Lung (tissue), 12 donors: ENCODE measurements around the gene UBXN6. TPM values are rescaled to one million over a fixed set of nuclear protein-coding genes. Genes with fewer than 3 reads are reported as not detected.

Source experiments
- ATAC-seq: fragments of 200-7000 bp; cut with Tn5 transposase; one replicate; pipeline ENCODE4 v1.9.1; 2020; ENCODE audit warnings: moderate number of reproducible peaks; ENCODE audit not compliant: insufficient read depth, low FRiP score
- DNase-seq, 3 donors: peaks; one replicate each; pipeline ENCODE4 v3.0.0-alpha.2; 2013 to 2017
- H3K27ac ChIP-seq, 2 donors: one replicate each; pipeline ENCODE4 v1.5.1; 2013; ENCODE audit warnings: mild to moderate bottlenecking in 2 of 2, moderate library complexity in 2 of 2, control low read depth in 1 of 2, inconsistent platforms in 1 of 2, low read depth in 1 of 2, low read length in 1 of 2
- H3K27me3 ChIP-seq, 3 donors: one replicate each; pipeline ENCODE4 v1.5.1; 2013; ENCODE audit warnings: low read length in 2 of 3; ENCODE audit not compliant: control insufficient read depth in 3 of 3, insufficient read depth in 3 of 3
- H3K36me3 ChIP-seq, 4 donors: one replicate each; pipeline ENCODE4 v1.5.1; 2013; ENCODE audit warnings: low read length in 4 of 4, mild to moderate bottlenecking in 1 of 4, moderate library complexity in 1 of 4; ENCODE audit not compliant: control insufficient read depth in 4 of 4, insufficient read depth in 4 of 4
- H3K4me1 ChIP-seq, 5 donors: one replicate each; pipeline ENCODE4 v1.5.1; 2013; ENCODE audit warnings: low read length in 5 of 5, mild to moderate bottlenecking in 2 of 5, moderate library complexity in 1 of 5; ENCODE audit not compliant: control insufficient read depth in 5 of 5, insufficient read depth in 5 of 5
- H3K4me3 ChIP-seq: one replicate; pipeline ENCODE4 v1.5.1; 2013; ENCODE audit warnings: mild to moderate bottlenecking, control low read depth, moderate library complexity
- H3K9ac ChIP-seq, 2 donors: one replicate each; pipeline ENCODE4 v1.5.1; 2013; ENCODE audit warnings: low read length in 2 of 2, control low read depth in 1 of 2; ENCODE audit not compliant: insufficient read depth in 1 of 2
- H3K9me3 ChIP-seq, 4 donors: one replicate each; pipeline ENCODE4 v1.5.1; 2013; ENCODE audit warnings: low read length in 3 of 4, mild to moderate bottlenecking in 1 of 4, moderate library complexity in 1 of 4; ENCODE audit not compliant: control insufficient read depth in 4 of 4, insufficient read depth in 3 of 4
- CTCF ChIP-seq: IDR thresholded peaks from 2 replicates; pipeline ENCODE4 v1.5.1; 2012; ENCODE audit warnings: mild to moderate bottlenecking; ENCODE audit errors: control extremely low read depth, extremely low read depth
- WGBS, 2 donors: extraction: QIAGEN DNeasy Blood & Tissue Kit; methylation state at CpG; one replicate each; pipeline ENCODE4 v1.1.7; 2013; 5-methylcytosine and 5-hydroxymethylcytosine counted together
- polyA plus RNA-seq, 2 donors: library from polyadenylated mRNA; stranded (reverse); fragments of 200-250 nt; gene quantifications; one replicate each; pipeline ENCODE4 v1.2.1, GENCODE V29; 2013
- total RNA-seq, 2 donors: library from RNA; depleted of rRNA in 1 of 2; stranded (reverse); fragments of >200 nt in 1 of 2; gene quantifications; one replicate each; pipeline ENCODE4 v1.2.1, GENCODE V29; 2014 to 2021
- donor health status: control.
- donor health status: control.
- donor health status: Bipolar disorder and iron deficiency.
- donor health status: healthy.
- donor health status: DM: yes; HTN: yes; CAD: no.

The UBXN6 gene
- total and polyA plus RNA-seq, 4 donors, result 74.4 to 128 (median 98.5) TPM

DNA sequence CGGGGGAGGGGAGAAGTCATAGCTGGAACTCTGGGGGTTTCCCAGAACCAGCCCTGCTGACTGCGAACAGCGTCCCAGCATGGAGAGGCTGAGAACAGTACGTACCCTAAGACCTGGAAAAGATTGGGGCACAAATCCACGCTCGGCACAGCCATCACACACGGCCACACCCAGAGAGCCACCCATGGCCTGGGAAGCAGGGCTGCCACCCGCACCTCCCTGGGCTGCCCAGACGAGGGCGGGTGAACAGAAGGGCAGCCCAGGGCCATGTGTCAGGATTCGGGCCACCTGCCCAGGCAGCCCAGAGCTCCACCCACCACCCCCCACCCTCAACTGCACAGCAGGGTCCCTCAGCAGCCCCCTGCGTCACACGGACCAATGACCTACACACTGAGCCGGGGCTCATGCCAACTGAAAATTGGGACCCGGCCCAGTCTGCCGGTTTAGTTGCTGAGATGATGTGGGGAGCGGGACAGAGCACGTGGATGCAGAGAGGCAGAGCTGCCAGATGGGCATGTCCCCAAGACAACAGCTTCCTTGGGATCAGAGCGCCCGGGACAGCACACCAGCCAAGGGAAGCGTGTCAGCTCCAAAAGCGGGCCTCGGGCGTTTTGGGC lies 8.5 kb downstream of the UBXN6 start:
- Histone ChIP-seq H3K27ac (no peak overlapping the region), H3K27me3 (no peaks in the 10 kb centered on the region), H3K36me3 (peaks cover 24 to 86% (median 35%) of the 10 kb centered on the region in 4 donors), H3K9me3 (no peaks in the 10 kb centered on the region), H3K4me3 (no peak overlapping the region), H3K4me1 (peaks cover 0 to 5% (median 0%) of the 10 kb centered on the region in 5 donors), H3K9ac (no peak overlapping the region)
- TF ChIP-seq CTCF, result no peak
- ATAC-seq (no peak), DNase-seq (peak; percentile 50 to 72 (median 68))
- 87 to 92% methylated on average over 23 to 24 of the region's 24 CpGs for WGBS, 2 donors

GRCh38 chr19:4448147-4448985 lies 9.2 kb downstream of the UBXN6 start:
- ATAC-seq (no peak), DNase-seq (no peak)
- no peak for TF ChIP-seq CTCF
- whole genome bisulfite sequencing, 2 donors, result 84 to 87% methylated on average over 30 of the region's 30 CpGs
- no peaks in the 10 kb centered on the region for H3K9me3 ChIP-seq
- no peaks in the 10 kb centered on the region for H3K27me3 ChIP-seq
- peaks cover 24 to 83% (median 35%) of the 10 kb centered on the region in 4 donors for H3K36me3 ChIP-seq
- H3K9ac ChIP-seq, result no peak overlapping the region
- H3K4me3 ChIP-seq, result no peak overlapping the region
- H3K27ac ChIP-seq, result no peak overlapping the region
- peaks cover 0 to 5% (median 0%) of the 10 kb centered on the region in 5 donors for H3K4me1 ChIP-seq

GRCh38 chr19:4447327-4448146 lies 10.1 kb downstream of the UBXN6 start:
- Histone ChIP-seq H3K27me3 (no peaks in the 10 kb centered on the region), H3K4me3 (no peak overlapping the region), H3K36me3 (peaks cover 18 to 74% (median 29%) of the 10 kb centered on the region in 4 donors), H3K27ac (no peak overlapping the region), H3K9me3 (no peaks in the 10 kb centered on the region), H3K9ac (no peak overlapping the region), H3K4me1 (peaks cover 0 to 5% (median 0%) of the 10 kb centered on the region in 5 donors)
- ATAC-seq (no peak), DNase-seq (no peak)
- 92 to 94% methylated on average over 28 of the region's 28 CpGs for WGBS, 2 donors
- TF ChIP-seq CTCF, result no peak
